GM19328 (cell line): ENCODE results near the gene KLF9.
A peak's percentile ranks its signal among the peaks of the same experiment; 100 is the strongest.

Experiments used
- ATAC-seq: cut with Tn5 transposase; IDR thresholded peaks from one replicate; pipeline ENCODE4 v1.9.1; 2021; ENCODE audit warnings: mild to moderate bottlenecking, moderate library complexity; ENCODE audit not compliant: unreplicated experiment

The KLF9 gene

GRCh38 chr9:70422371-70423043, 8.1 kb upstream of the KLF9 start:
- ATAC-seq, result no peak

- ATAC-seq, result no peak
These were observed 7.1 kb upstream of the KLF9 start for GRCh38 chr9:70421272-70422180.

GRCh38 chr9:70420441-70421271, 6.2 kb upstream of the KLF9 start:
- peak; percentile 18 for ATAC-seq

- peak; percentile 35 for ATAC-seq
These were observed 5.3 kb upstream of the KLF9 start for GRCh38 chr9:70419556-70420440.

GRCh38 chr9:70418822-70419555, 4.5 kb upstream of the KLF9 start:
- peak; percentile 45 for ATAC-seq

- ATAC-seq, result no peak
These were observed 1.0 kb upstream of the KLF9 start for GRCh38 chr9:70415476-70415875.

GRCh38 chr9:70415041-70415440, 584 bp upstream of the KLF9 start:
- ATAC-seq, result no peak

GRCh38 chr9:70413464-70413798, 1.0 kb downstream of the KLF9 start:
- peak; percentile 18 for ATAC-seq

- no peak for ATAC-seq
These were observed 1.5 kb downstream of the KLF9 start for GRCh38 chr9:70412832-70413463.

- ATAC-seq, result no peak
These were observed 2.3 kb downstream of the KLF9 start for GRCh38 chr9:70411930-70412831.

- ATAC-seq, result no peak
These were observed 3.1 kb downstream of the KLF9 start for GRCh38 chr9:70411121-70411929.

- no peak for ATAC-seq
These were observed 4.1 kb downstream of the KLF9 start for GRCh38 chr9:70410368-70410767.

GRCh38 chr9:70409800-70410199, 4.7 kb downstream of the KLF9 start:
- no peak for ATAC-seq

GRCh38 chr9:70409280-70409679, 5.2 kb downstream of the KLF9 start:
- ATAC-seq, result no peak

- no peak for ATAC-seq
These were observed 5.9 kb downstream of the KLF9 start for GRCh38 chr9:70408393-70409040.

GRCh38 chr9:70407081-70407503, 7.4 kb downstream of the KLF9 start:
- no peak for ATAC-seq

GRCh38 chr9:70406434-70406862, 8.0 kb downstream of the KLF9 start:
- peak; percentile 64 for ATAC-seq
